Measurements from ENCODE around the gene ARL3.

Gene ARL3

GRCh38 chr10:102649797-102650654, 64.2 kb downstream of the ARL3 start:
- in situ Hi-C loops (cut with HindIII; ENCODE audit: low sequenced_read_pairs): no loop called here
- no peak for DNase-seq (ENCODE audit: low read depth)
- no peak for TF ChIP-seq CTCF (IDR thresholded peaks at IDR 0.05; ENCODE audit: low read depth, low read length, missing control alignments)
- no peak overlapping the region for H3K4me3 ChIP-seq (ENCODE audit: low read depth, low read length)

GRCh38 chr10:102648889-102649796, 65.1 kb downstream of the ARL3 start:
- TF ChIP-seq CTCF (IDR thresholded peaks at IDR 0.05; ENCODE audit: low read depth, low read length, missing control alignments): no peak
- no peak overlapping the region for H3K4me3 ChIP-seq (ENCODE audit: low read depth, low read length)
- in situ Hi-C loops (cut with HindIII; ENCODE audit: low sequenced_read_pairs): no loop called here
- no peak for DNase-seq (ENCODE audit: low read depth)

GRCh38 chr10:102648269-102648888, 65.8 kb downstream of the ARL3 start:
- DNase-seq (ENCODE audit: low read depth): no peak
- in situ Hi-C loops (cut with HindIII; ENCODE audit: low sequenced_read_pairs): no loop called here
- TF ChIP-seq CTCF (IDR thresholded peaks at IDR 0.05; ENCODE audit: low read depth, low read length, missing control alignments): no peak
- no peak overlapping the region for H3K4me3 ChIP-seq (ENCODE audit: low read depth, low read length)

- no peak for TF ChIP-seq CTCF (IDR thresholded peaks at IDR 0.05; ENCODE audit: low read depth, low read length, missing control alignments)
- no peak for DNase-seq (ENCODE audit: low read depth)
- peak overlapping the region; percentile 83 for H3K4me3 ChIP-seq (ENCODE audit: low read depth, low read length)
- in situ Hi-C loops (cut with HindIII; ENCODE audit: low sequenced_read_pairs): no loop called here
These were observed 66.5 kb downstream of the ARL3 start for GRCh38 chr10:102647443-102648268.

GRCh38 chr10:102646610-102647442, 67.4 kb downstream of the ARL3 start:
- in situ Hi-C loops (cut with HindIII; ENCODE audit: low sequenced_read_pairs): no loop called here
- no peak for DNase-seq (ENCODE audit: low read depth)
- no peak for TF ChIP-seq CTCF (IDR thresholded peaks at IDR 0.05; ENCODE audit: low read depth, low read length, missing control alignments)
- peak overlapping the region; percentile 83 for H3K4me3 ChIP-seq (ENCODE audit: low read depth, low read length)

Data from astrocyte of the cerebellum (primary cell).